H9 (cell line): Measurements from ENCODE around the gene DAAM2. TPM values are rescaled to one million over a fixed set of nuclear protein-coding genes. Genes with fewer than 3 reads are reported as not detected.

Experiments used
- DNase-seq: peaks from one replicate; pipeline ENCODE4 v3.0.0-alpha.2; 2017
- H2AFZ ChIP-seq: one replicate; pipeline ENCODE4 v1.6.1; 2013; ENCODE audit warnings: mild to moderate bottlenecking, low read length, control low read depth, moderate library complexity
- H2AK5ac ChIP-seq: 2 replicates; pipeline ENCODE4 v1.6.1; 2013; ENCODE audit warnings: low read length, control low read depth, mixed read lengths; ENCODE audit not compliant: insufficient read length
- H2BK120ac ChIP-seq: one replicate; pipeline ENCODE4 v1.6.1; 2013; ENCODE audit warnings: low read depth, mild to moderate bottlenecking, low read length, control low read depth, inconsistent platforms; ENCODE audit not compliant: poor library complexity, severe bottlenecking
- H2BK12ac ChIP-seq: 2 replicates; pipeline ENCODE4 v1.6.1; 2013; ENCODE audit warnings: low read length, control low read depth, mixed read lengths, low read depth; ENCODE audit not compliant: insufficient read length
- H2BK15ac ChIP-seq: 2 replicates; pipeline ENCODE4 v1.6.1; 2013; ENCODE audit warnings: low read depth, low read length, control low read depth
- H2BK20ac ChIP-seq: one replicate; pipeline ENCODE4 v1.6.1; 2013; ENCODE audit warnings: low read depth, mild to moderate bottlenecking, low read length, control low read depth, inconsistent platforms; ENCODE audit not compliant: poor library complexity, severe bottlenecking
- H2BK5ac ChIP-seq: 2 replicates; pipeline ENCODE4 v1.6.1; 2013; ENCODE audit warnings: low read length, control low read depth, mixed read lengths; ENCODE audit not compliant: insufficient read length
- H3K14ac ChIP-seq: 2 replicates; pipeline ENCODE4 v1.6.1; 2013; ENCODE audit warnings: low read length, control low read depth; ENCODE audit not compliant: insufficient read depth
- H3K18ac ChIP-seq: 2 replicates; pipeline ENCODE4 v1.6.1; 2013; ENCODE audit warnings: low read depth, mild to moderate bottlenecking, mixed read lengths, low read length, control low read depth; ENCODE audit not compliant: insufficient read length
- H3K23ac ChIP-seq: 2 replicates; pipeline ENCODE4 v1.6.1; 2013; ENCODE audit warnings: low read length, control low read depth, mixed read lengths, low read depth; ENCODE audit not compliant: insufficient read length
- H3K23me2 ChIP-seq: 2 replicates; pipeline ENCODE4 v1.6.1; 2013; ENCODE audit warnings: low read depth, mild to moderate bottlenecking, mixed read lengths, low read length, control low read depth; ENCODE audit not compliant: insufficient read length, poor library complexity, severe bottlenecking
- H3K27ac ChIP-seq: 2 replicates; pipeline ENCODE4 v1.5.1; 2013; ENCODE audit warnings: low read length, control low read depth, mixed read lengths, low read depth; ENCODE audit not compliant: insufficient read length
- H3K27me3 ChIP-seq: 2 replicates; pipeline ENCODE4 v1.6.1; 2013; ENCODE audit warnings: low read length, control low read depth, inconsistent platforms; ENCODE audit not compliant: insufficient read depth
- H3K4ac ChIP-seq: 2 replicates; pipeline ENCODE4 v1.6.1; 2013; ENCODE audit warnings: low read depth, mild to moderate bottlenecking, control low read depth, inconsistent platforms, low read length, moderate library complexity
- H3K4me1 ChIP-seq: 2 replicates; pipeline ENCODE4 v1.6.1; 2013; ENCODE audit warnings: low read length, control low read depth, inconsistent platforms; ENCODE audit not compliant: insufficient read depth
- H3K4me2 ChIP-seq: 2 replicates; pipeline ENCODE4 v1.6.1; 2013; ENCODE audit warnings: low read length, control low read depth, mixed read lengths; ENCODE audit not compliant: insufficient read length, insufficient read depth
- H3K56ac ChIP-seq: 2 replicates; pipeline ENCODE4 v1.6.1; 2013; ENCODE audit warnings: low read depth, mild to moderate bottlenecking, mixed read lengths, low read length, control low read depth; ENCODE audit not compliant: insufficient read length
- H3K79me1 ChIP-seq: 2 replicates; pipeline ENCODE4 v1.6.1; 2013; ENCODE audit warnings: low read depth, mild to moderate bottlenecking, moderate library complexity, low read length, control low read depth, inconsistent platforms; ENCODE audit not compliant: insufficient read depth, poor library complexity, severe bottlenecking
- H3K79me2 ChIP-seq: 2 replicates; pipeline ENCODE4 v1.6.1; 2013; ENCODE audit warnings: low read length, control low read depth, inconsistent platforms; ENCODE audit not compliant: insufficient read depth
- H3K9ac ChIP-seq: 2 replicates; pipeline ENCODE4 v1.6.1; 2013; ENCODE audit warnings: low read length, control low read depth, mixed read lengths; ENCODE audit not compliant: insufficient read length; ENCODE audit errors: extremely low read depth
- H3K9me3 ChIP-seq: one replicate; pipeline ENCODE4 v1.6.1; 2013; ENCODE audit warnings: low read depth, low read length, inconsistent platforms; ENCODE audit not compliant: control insufficient read depth
- H3T11ph ChIP-seq: one replicate; pipeline ENCODE4 v1.6.1; 2013; ENCODE audit warnings: mild to moderate bottlenecking, low read length, control low read depth, inconsistent platforms
- H4K20me1 ChIP-seq: one replicate; pipeline ENCODE4 v1.6.1; 2013; ENCODE audit not compliant: control insufficient read depth, insufficient read length, insufficient read depth
- H4K5ac ChIP-seq: 2 replicates; pipeline ENCODE4 v1.6.1; 2013; ENCODE audit warnings: low read depth, mild to moderate bottlenecking, mixed read lengths, low read length, control low read depth; ENCODE audit not compliant: insufficient read length
- H4K8ac ChIP-seq: replicated peaks from 2 replicates; pipeline ENCODE4 v1.6.1; 2013; ENCODE audit warnings: low read length, control low read depth, mixed read lengths, low read depth; ENCODE audit not compliant: insufficient read length
- H4K91ac ChIP-seq: 2 replicates; pipeline ENCODE4 v1.6.1; 2013; ENCODE audit warnings: low read depth, mild to moderate bottlenecking, moderate library complexity, mixed read lengths, low read length, control low read depth; ENCODE audit not compliant: insufficient read length
- H3K27ac Mint-ChIP-seq, 3 experiments: 2 replicates in 2 of 3; 3 replicates in 1 of 3; pipeline ENCODE4 v1.8.0; 2020 to 2021; ENCODE audit warnings: mixed read lengths in 3 of 3, mild to moderate bottlenecking in 1 of 3, moderate library complexity in 1 of 3
- H3K27me3 Mint-ChIP-seq: 2 replicates; pipeline ENCODE4 v1.8.0; 2021; ENCODE audit warnings: low read depth, mild to moderate bottlenecking, moderate library complexity, mixed read lengths
- H3K36me3 Mint-ChIP-seq, 3 experiments: 2 replicates in 2 of 3; 3 replicates in 1 of 3; pipeline ENCODE4 v1.8.0; 2020 to 2021; ENCODE audit warnings: low read depth in 3 of 3, mixed read lengths in 3 of 3; ENCODE audit not compliant: insufficient read depth in 1 of 3
- H3K4me1 Mint-ChIP-seq, 2 experiments: 2 replicates each; pipeline ENCODE4 v1.8.0; 2020; ENCODE audit warnings: mixed read lengths in 2 of 2
- H3K4me3 Mint-ChIP-seq, 2 experiments: 2 replicates in 1 of 2; 3 replicates in 1 of 2; pipeline ENCODE4 v1.8.0; 2020 to 2021; ENCODE audit warnings: mild to moderate bottlenecking in 2 of 2, mixed read lengths in 2 of 2, moderate library complexity in 1 of 2
- H3K9me3 Mint-ChIP-seq, 2 experiments: 2 replicates in 1 of 2; 3 replicates in 1 of 2; pipeline ENCODE4 v1.8.0; 2020; ENCODE audit warnings: mild to moderate bottlenecking in 2 of 2, mixed read lengths in 2 of 2, moderate library complexity in 1 of 2
- CTCF ChIP-seq: fragments of 200-600 bp; sonication (generic); conservative IDR thresholded peaks from 3 replicates; pipeline ENCODE4 v1.8.0; 2021; ENCODE audit warnings: antibody characterized with exemption, mild to moderate bottlenecking
- WGBS: extraction: QIAGEN DNeasy Blood & Tissue Kit; methylation state at CpG from one replicate; pipeline ENCODE4 v1.1.7; 2013; ENCODE audit warnings: missing lambda C conversion rate, low lambda C conversion rate, mixed read lengths; ENCODE audit not compliant: insufficient read length; ENCODE audit errors: extremely low coverage; 5-methylcytosine and 5-hydroxymethylcytosine counted together
- total RNA-seq: library from RNA; stranded (reverse); gene quantifications from 2 replicates; pipeline ENCODE4 v1.2.1, GENCODE V29; 2021

DAAM2 gene
- total RNA-seq, 1 experiment from 2014 or later = 1.1 TPM

- Histone ChIP-seq H2BK15ac (no peak overlapping the region), H4K20me1 (no peaks in the 10 kb centered on the region), H2BK120ac (no peak overlapping the region), H3K56ac (no peak overlapping the region), H2AK5ac (no peak overlapping the region), H3K9me3 (no peaks in the 10 kb centered on the region), H3K14ac (no peak overlapping the region), H2AFZ (no peak overlapping the region), H3K23me2 (no peaks in the 10 kb centered on the region), H3K18ac (no peak overlapping the region), H3K79me1 (no peaks in the 10 kb centered on the region), H4K5ac (no peak overlapping the region), H2BK5ac (no peak overlapping the region), H3K9ac (no peak overlapping the region), H3K27me3 (no peaks in the 10 kb centered on the region), H3K79me2 (no peaks in the 10 kb centered on the region), H2BK20ac (no peak overlapping the region), H3K27ac (no peak overlapping the region), H3K4me1 (no peaks in the 10 kb centered on the region), H3K4ac (no peak overlapping the region), H4K8ac (no peak overlapping the region), H2BK12ac (no peak overlapping the region), H3T11ph (no peak overlapping the region), H4K91ac (no peak overlapping the region), H3K4me2 (no peak overlapping the region), H3K23ac (no peak overlapping the region)
- Mint-ChIP-seq H3K27ac (peak overlapping the region in 1 of 3 experiments; percentile 14; a peak in 1 of 7 replicates), H3K9me3 (no peaks in the 10 kb centered on the region), H3K4me1 (peaks cover 5 to 8% of the 10 kb centered on the region in 2 experiments; a peak in 3 of 4 replicates), H3K4me3 (no peak overlapping the region), H3K27me3 (peaks cover 2% of the 10 kb centered on the region), H3K36me3 (no peaks in the 10 kb centered on the region)
- DNase-seq = no peak
- WGBS = no CpG with 5 or more reads among the region's 6 CpGs
- no peak for TF ChIP-seq CTCF
Measured at GRCh38 chr6:39849764-39850163, 57.6 kb downstream of the DAAM2 start.
